HG03354 (cell line): ENCODE measurements around the gene ANGPTL7.

Experiments
- ATAC-seq: cut with Tn5 transposase; IDR thresholded peaks from one replicate; pipeline ENCODE4 v1.9.1; 2021; ENCODE audit warnings: mild to moderate bottlenecking; ENCODE audit not compliant: unreplicated experiment, poor library complexity, severe bottlenecking

ANGPTL7 gene

DNA sequence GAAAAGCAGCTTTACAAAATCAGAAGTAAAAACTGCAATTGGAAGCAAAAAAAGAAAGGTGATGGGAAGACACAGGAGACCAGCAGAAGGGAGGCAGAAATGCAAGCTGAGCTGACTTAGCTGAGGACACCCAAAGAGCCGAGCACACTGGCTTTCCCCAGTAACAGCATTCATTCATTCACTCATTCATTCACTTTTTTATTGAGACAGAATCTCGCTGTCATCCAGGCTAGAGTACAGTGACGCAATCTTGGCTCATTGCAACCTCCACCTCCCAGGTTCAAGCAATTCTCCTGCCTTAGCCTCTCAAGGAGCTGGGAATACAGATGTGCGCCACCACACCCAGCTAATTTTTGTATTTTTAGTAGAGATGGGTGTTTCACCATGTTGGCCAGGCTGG lies 8.2 kb downstream of the ANGPTL7 start:
- no peak for ATAC-seq

DNA sequence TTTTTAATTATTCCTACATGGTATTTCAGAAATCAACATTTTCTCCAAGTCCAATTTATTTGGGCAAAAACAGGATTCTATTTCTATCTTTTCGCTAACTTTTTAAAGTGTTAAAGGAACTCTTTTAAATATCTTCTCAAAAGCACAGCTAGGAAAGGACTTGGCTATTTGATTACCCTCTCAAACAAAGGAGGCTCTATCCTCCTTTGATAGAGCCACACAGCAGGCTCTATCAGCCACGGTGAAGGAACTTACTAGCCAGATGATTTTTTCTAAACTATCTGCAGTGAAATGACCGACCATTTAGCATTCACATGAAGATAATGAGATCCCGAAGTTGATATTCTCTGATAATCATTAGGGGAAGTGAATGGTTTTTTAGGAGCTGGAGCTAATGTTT lies 9.1 kb downstream of the ANGPTL7 start:
- ATAC-seq = no peak

DNA sequence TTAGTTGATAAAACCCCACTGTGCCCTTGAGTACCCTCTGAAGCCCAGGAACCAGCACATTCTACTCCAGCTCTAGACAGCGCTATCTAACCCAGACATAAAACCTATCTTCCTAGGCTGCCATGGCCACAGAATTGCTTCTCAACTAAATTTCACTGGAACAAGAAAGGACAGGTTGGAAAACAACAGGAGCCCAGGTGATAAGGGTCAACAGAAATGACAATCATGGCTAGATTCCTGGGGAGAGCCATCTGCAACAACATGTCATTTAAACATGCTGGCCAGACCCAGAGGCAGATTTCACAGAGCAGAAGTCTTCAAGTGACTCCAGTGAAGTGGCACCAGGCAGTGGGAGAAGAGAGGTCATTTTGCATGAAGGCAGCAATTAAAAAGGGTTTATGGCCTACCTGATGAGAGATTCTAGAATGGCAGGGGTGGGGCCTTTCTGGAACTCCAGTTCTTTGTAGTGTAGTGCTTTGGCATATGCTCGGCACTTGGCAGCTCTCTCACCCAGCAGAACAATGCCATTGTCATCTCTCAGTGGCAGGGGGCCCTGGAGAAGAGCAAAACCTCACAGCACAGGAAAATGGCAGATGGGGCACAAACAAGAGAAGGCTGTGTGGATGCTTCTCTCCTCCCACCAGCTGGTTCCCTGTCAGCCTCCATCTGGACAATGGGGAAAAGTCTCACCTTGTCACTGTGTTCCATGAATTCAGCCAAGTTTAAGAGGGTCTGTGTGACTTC lies 9.9 kb downstream of the ANGPTL7 start:
- no peak for ATAC-seq

DNA sequence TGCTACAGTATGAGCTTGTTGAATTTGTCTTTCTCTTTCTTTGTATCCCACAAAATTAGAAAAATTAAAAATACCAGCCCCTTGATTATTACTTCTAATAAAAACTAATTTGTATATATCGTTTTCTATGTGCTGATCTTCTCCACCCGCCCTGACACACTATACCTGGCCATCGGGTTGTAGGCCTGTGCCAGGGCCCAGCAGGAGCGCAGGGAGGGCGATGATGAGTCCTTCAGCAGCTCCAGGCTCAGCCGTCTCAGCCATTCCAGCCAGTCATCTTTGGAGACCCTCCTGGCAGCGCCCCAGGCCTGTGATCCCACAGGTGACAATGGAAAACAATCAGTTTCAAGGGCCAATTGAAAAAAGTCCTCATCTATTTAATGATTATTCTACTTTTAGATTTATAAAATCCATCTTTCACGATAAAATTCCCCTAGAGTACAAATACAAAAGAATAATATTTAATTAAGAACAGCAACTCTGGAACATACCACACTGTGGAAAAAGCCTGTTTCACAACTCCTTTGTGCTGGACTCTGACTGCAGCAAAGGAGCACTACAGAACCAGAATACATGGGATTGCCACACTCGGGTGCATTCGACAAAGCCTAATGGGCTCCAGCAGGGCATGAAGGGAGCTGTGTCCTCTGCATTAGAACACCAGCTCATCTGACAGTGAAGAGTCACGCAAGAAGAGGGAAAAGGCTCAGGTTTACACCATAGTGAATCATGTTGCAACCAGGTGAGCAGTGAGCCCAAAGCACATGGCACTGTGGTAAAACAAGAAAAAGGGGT lies 15.4 kb downstream of the ANGPTL7 start:
- no peak for ATAC-seq

DNA sequence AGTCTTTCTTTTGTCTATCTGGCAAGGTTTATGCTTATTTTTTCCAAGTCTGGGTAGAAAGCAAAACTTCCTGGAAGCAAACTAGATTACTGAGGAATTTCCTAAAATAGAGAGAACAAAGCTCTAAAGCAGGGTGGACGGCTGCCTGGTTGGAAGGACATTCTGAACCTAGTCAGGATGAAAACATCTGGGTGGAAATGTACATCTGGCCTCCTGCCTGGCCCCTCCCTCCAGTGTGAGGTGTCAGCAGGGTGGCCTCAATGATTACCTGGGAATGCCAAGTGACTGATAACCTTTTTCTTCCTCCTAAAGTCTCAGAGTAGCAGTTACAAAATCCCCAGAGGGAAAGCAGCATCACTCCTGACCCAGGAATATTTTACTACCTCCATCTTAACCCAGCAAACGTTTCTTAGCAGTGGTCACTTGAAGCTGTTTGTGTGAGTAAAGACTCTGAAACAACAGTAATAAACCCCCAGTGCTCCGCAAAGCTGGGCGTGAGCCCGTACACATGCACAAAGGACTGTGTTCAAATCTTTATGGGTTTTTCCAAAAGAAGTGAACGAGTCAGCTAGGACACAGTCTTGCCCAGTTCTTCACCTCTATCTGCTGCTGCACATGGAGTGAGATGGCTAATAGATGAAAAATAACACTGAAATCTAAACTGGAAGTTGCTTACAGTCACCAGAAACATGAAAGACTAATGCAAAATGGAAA lies 18.9 kb downstream of the ANGPTL7 start:
- ATAC-seq = no peak

DNA sequence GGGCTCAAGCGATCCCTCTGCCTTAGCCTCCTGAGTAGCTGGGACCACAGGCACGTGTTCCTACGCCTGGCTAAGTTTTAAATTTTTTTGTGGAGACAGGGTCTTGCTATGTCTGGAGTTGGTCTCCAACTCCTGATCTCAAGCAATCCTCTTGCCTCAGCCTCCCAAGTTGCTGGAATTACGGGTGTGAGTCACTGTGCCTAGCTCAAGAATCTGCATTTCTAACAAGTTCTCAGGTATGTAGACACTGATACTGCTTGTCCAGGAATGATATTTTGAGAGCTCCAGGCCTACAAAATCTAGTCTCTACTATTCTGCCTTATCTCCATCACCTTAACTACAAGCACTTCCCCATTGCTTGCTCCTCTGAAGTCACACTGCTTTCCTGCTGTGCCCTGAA lies 22.3 kb downstream of the ANGPTL7 start:
- no peak for ATAC-seq

DNA sequence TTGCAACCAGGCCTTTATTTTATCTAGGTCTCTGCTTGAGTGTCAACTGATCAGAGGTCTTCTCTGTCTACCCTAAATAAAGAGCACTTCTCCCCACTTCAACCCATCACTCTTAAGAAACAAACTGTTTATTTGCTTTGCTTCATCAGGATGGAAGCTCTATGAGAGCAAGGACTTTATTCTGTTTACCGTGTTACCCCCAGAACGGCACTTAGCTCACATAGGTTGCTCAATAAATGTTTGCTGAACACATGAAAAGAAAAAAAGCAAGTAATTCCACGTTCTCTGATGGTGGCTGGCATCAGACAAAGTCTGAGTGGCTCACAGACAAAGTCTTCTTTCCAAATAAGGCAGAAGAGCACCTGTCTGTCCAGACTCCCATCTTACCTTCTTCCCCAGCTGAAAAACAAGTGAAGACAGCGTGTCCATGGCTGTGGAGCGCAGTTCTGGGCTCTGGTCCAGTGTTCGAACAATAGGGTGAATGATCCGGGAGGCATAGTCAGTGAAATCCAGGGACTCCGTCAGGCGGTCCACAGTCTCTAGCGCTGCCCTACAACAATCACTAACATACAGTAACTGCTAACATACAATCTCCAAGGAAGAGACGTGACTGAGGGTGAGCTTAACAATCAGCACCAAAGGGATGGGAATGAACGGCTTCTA lies 22.9 kb downstream of the ANGPTL7 start:
- no peak for ATAC-seq

DNA sequence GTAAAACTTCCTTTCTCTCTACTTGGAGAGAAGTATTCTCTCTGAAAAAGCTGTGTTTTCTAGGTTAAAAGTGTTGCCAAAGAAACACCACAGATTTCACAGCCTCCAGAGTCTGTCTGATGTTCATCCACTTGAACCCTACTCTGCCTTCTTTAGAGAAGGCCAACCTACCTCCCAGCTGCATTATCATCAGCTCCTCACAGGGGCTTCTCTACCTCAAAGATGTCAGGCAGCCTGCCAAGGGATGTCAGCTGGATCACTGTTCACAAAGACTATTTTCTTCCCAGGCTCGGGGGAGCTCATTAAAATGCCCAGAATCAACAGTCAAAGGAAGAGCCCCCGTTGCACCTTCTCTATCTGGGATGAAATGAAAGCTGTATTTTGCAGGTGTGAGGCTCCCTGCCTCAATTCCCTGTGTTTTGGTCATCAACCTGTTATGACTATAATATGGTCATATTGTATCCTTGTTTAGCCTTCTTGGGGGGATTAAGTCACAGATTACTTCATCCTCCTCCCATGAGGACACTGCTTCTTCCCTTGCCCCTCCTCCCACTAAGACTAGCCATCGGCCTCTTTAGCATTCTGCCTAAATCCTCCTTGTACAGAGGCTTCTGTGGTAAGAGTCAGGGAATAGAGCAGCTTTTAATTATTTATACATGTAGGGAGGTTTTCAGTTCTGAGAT lies 25.7 kb downstream of the ANGPTL7 start:
- no peak for ATAC-seq

DNA sequence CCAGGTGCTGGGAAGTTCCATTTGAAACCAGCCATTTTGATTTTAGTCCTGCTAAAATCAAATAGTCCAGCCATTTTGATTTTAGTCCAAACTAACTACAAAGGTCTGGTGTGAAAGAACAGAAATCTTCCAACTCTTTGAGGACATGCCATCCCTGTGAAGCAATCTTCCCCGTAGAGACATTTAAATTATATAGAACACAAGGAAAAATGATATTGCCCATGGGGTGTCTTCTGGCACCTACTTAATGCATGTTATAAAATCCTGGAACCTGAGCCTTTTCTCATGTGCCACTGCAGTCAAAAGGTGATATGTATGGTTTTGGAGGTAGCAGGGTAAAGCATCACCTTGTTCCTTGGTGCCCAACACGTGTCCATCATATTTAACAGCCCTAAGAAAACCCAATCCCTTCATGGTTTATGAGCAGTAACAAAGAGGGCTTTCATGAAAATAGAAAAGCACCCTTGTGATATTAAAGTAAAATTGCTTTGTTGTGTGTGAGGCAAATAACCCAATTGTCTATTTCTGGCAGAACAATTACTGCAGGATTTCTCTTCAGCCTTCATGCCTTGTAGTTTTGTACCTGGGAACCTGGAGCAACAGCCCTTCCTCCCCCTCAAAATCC lies 26.3 kb downstream of the ANGPTL7 start:
- ATAC-seq = no peak

DNA sequence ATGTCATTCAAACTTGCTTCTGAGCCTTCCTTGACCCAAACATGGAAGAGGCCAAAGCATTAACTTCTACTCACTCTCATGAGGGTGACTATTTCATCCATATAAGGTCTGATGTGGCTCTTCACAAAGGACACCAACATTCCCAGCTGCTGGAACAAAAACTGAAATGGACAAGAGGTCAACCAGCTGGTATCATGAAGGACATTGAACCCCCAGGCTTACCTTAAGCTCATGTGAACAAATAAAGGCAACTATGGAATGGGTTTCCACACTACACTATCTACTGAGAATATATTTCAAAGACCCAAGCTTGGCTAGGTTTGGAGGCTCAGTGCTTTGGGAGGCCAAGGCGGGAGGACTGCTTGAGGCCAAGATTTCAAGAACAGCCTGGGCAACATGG lies 26.9 kb downstream of the ANGPTL7 start:
- no peak for ATAC-seq

DNA sequence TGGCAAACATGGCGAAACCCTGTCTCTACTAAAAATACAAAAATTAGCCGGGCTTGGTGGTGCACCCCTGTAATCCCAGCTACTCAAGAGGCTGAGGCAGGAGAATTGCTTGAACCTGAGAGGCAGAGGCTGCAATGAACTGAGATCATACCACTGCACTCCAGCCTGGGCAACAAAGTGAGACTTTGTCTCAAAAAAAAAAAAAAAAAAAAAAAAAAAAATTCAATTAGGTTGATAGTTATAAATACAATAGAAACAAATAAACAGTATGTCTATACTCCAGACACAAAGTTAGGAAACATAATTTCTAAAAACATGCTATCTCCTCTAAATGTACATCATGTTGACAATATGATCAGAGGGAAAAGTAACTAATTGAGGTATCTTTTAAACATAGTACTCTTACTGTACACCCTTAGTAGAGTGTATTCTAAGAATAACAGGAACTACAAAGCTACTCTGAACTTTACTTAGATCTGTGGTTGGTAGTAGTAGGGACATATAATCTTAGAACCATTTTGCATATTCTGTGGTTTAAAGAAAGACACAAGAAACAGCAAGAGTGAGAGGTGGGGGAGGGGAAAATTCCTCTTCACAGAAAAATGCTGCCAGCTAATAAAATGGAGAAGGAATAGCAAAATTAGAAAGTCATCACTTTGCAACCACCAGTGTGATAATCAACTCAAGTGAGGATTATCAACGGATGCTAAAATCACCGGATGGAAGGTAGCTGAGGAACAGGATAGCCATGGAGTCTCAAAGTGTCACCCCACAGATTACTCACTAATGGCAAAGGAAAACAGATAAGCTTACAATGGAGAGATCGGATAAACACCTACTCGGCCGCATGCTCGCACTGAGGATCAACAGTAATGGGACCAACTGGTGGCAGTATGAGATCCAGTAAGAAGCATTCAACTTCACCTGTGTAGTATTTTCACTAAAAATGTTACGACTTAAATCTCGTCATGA lies 38.2 kb downstream of the ANGPTL7 start:
- no peak for ATAC-seq

DNA sequence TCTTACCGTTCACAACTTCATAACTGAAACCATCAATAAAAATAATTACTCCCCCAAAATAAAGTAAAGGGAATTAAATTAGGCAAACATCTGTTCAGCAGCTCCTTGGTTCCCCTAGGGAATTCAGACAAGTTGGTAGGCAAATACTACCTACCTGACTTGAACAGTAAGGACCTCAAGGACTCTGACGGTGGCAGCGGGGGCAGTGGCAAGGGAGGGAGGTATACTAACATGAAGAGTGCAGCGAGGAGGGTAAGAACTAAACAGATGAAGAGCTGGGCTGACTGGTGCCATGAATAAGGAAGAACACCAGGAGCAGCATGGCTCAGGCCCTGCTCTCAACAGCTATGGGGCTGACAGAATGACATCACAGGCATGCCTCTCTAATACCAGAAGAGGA lies 40.0 kb downstream of the ANGPTL7 start:
- no peak for ATAC-seq

DNA sequence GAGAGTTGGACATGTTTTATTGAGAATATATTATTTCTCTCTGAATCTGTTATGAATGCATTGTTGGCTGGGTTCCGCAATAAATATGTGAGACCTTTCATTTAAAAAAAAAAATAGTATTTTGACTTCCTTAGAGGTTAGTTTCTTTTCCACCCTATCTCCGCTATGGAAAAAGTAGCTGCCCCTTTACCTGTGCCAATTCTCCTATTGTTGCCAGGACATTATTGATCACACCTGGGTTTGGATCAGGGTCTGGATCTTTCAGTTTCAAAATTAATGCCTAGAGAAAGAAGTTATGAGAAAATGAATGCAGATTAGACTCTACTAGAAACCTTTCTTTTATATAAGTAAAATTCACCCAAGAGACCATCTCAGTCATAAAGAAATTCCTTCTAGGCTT lies 44.1 kb downstream of the ANGPTL7 start:
- ATAC-seq = no peak

DNA sequence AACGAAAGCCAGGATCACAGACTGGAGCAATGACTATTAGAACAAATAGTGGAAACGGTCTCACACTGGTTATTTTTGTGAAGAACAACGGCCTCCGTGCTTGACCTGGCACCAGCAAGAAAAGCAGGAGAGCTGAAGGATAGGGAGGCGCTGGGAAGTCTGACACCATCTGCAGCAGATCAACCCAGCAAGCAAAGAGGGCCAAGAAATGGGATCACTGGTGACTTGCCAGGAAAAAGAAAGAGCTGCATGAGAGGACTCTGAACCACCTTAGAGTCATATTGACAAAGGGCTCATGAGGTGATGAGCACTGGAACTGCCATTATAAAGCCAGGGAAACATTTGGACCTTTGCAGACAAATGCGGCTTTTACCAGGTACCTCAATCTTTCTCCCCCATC lies 48.2 kb downstream of the ANGPTL7 start:
- no peak for ATAC-seq

DNA sequence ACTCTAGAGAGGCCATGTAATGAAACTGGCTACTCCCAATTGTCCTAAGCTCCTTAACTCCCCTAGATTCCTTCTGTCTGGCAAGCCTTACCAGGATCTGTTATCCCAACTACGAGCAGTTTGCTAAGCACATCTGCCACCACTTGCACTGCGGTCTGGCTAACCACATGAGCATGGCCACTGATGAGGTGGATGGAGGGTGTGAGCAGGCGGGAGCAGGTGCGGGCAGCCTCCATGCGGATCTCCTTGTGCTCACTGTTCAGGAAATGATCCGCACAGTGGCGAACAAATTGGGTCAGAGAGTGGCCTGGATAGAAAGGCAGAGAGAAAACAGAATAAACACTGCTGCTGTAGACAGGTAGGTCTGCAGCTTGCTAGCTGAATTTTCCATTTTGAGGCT lies 49.2 kb downstream of the ANGPTL7 start:
- ATAC-seq = no peak

DNA sequence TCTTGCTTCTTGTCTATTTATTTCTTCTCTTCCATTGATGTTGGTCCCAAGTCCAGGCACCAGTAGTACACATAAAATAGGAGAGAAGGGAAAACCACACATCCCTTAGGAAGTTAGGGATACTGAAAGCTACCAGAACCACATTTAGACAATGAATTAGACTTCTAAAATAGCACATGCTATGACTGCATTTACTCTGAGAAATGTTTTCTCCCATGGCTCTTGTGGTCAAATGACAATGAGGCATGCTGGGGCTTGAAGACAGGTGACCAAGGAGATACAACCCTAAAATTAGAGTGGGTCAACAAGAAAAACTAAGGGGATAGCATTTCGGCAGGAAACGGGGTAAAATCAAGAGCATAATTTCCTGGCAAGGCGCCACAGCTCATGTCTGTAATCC lies 56.1 kb downstream of the ANGPTL7 start:
- no peak for ATAC-seq
